Caco-2 (cell line): Measurements from ENCODE around the gene QSOX2. TPM values are rescaled to one million over a fixed set of nuclear protein-coding genes. Genes with fewer than 3 reads are reported as not detected.
A peak's percentile ranks its signal among the peaks of the same experiment; 100 is the strongest.

ENCODE experiments used
- BruUV-seq: library from RNA; stranded (reverse); fragments of 400-500 nt; replicated peaks from 2 replicates; lab custom pipeline; 2021; lab: Mats Ljungman, UMichigan
- CTCF ChIA-PET: fragments of 300-600 bp; sonication (Branson Sonifier 250); formaldehyde crosslinking; loops from one replicate; lab custom pipeline; 2022; ENCODE audit warnings: antibody characterized with exemption; lab: Charles Lee
- POLR2A ChIA-PET: fragments of 300-600 bp; sonication (Branson Sonifier 250); formaldehyde crosslinking; loops from one replicate; lab custom pipeline; 2022; ENCODE audit warnings: antibody characterized with exemption; lab: Charles Lee
- DNase-seq, 2 experiments: peaks; one replicate each; pipeline versions ENCODE4 v3.0.0 to v3.0.0-alpha.2; 2020 to 2022
- H3K27me3 ChIP-seq: replicated peaks from 2 replicates; pipeline ENCODE4 v1.6.0; 2011; ENCODE audit warnings: low read length; ENCODE audit not compliant: control insufficient read depth, insufficient read depth
- H3K36me3 ChIP-seq: 2 replicates; pipeline ENCODE4 v1.5.1; 2011; ENCODE audit warnings: low read length; ENCODE audit not compliant: control insufficient read depth, insufficient read depth
- H3K4me1 ChIP-seq: fragments of 250-450 bp; sonication (Bioruptor Pico); 2 replicates; pipeline ENCODE4 v1.5.1; 2020; ENCODE audit warnings: mild to moderate bottlenecking
- H3K4me3 ChIP-seq: 2 replicates; pipeline ENCODE4 v1.5.1; 2011; ENCODE audit warnings: low read depth, mild to moderate bottlenecking, control low read depth, low read length
- H3K9me3 ChIP-seq: fragments of 250-450 bp; sonication (Bioruptor Pico); 2 replicates; pipeline ENCODE4 v1.5.1; 2020; ENCODE audit warnings: mild to moderate bottlenecking, moderate library complexity
- H3K27ac Mint-ChIP-seq: one replicate; pipeline ENCODE4 v1.8.0; 2022; ENCODE audit warnings: mixed read lengths; ENCODE audit not compliant: unreplicated experiment
- H3K27me3 Mint-ChIP-seq: one replicate; pipeline ENCODE4 v1.8.0; 2022; ENCODE audit warnings: mixed read lengths; ENCODE audit not compliant: insufficient read depth, unreplicated experiment
- H3K36me3 Mint-ChIP-seq: one replicate; pipeline ENCODE4 v1.8.0; 2022; ENCODE audit warnings: mild to moderate bottlenecking, mixed read lengths; ENCODE audit not compliant: insufficient read depth, unreplicated experiment
- H3K4me1 Mint-ChIP-seq: one replicate; pipeline ENCODE4 v1.8.0; 2022; ENCODE audit warnings: low read depth, mixed read lengths; ENCODE audit not compliant: unreplicated experiment
- H3K4me3 Mint-ChIP-seq: one replicate; pipeline ENCODE4 v1.8.0; 2022; ENCODE audit warnings: mild to moderate bottlenecking, moderate library complexity, mixed read lengths; ENCODE audit not compliant: unreplicated experiment
- H3K9me3 Mint-ChIP-seq: one replicate; pipeline ENCODE4 v1.8.0; 2022; ENCODE audit warnings: mixed read lengths; ENCODE audit not compliant: unreplicated experiment
- intact Hi-C: fragments of 100-400 bp; cut with micrococcal nuclease; formaldehyde crosslinking; loops from one replicate; pipeline ENCODE4 v1.10.0; 2022; ENCODE audit not compliant: unreplicated experiment
- total RNA-seq: library from RNA; stranded (reverse); gene quantifications from 2 replicates; pipeline ENCODE4 v1.2.3, GENCODE V29; 2022
- TF ChIP-seq, protein P1 (sequence below), 2 experiments: fragments of 200-600 bp in 1 of 2; IDR thresholded peaks; 1 replicate in 1 of 2; 2 replicates in 1 of 2; pipeline versions ENCODE4 v1.5.1 to v1.8.0; 2011 to 2022; ENCODE audit warnings: antibody characterized with exemption in 1 of 2, control low read depth in 1 of 2, inconsistent platforms in 1 of 2, low read depth in 1 of 2, low read length in 1 of 2, mild to moderate bottlenecking in 1 of 2, moderate library complexity in 1 of 2; ENCODE audit not compliant: insufficient read depth in 1 of 2, severe bottlenecking in 1 of 2, unreplicated experiment in 1 of 2

QSOX2 gene
- total RNA-seq, 1 experiment from 2014 or later, result 29.6 TPM

DNA sequence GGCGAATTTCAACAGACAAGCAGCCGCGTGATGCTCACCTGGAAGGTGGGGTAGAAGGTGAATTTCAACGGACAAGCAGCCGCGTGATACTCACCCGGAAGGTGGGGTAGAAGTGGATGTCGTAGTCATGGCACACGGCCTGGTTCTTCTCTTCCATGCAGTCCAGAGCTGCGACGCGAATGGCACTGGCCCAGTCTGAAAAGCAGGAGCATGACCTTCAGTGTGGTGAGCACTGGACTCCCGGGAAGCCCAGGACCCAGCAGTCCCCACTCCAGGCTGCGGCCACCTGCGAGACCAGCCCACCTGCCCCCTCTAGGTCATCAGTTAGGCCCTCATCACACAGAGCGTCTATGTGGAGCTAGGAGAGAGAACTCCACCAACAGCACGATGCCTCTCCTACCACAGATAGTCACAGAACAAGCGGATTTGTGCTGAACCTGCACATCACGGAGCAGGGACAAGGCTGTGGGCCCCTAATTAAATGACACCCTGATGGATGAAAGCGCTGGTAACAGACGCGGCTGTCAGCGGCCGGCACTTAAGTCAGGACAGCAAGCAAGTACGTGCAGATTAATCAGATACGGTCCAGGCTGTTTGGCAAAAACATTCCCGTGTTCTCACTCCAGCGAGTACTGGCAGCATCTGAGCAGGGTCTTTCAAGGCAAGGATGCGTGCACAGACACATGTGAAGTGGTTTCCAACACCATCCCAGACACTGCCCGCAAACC lies 18.8 kb downstream of the QSOX2 start:
- BruUV-seq, result no TSS peak
- Mint-ChIP-seq H3K4me1 (no peaks in the 10 kb centered on the region), H3K27ac (no peak overlapping the region), H3K9me3 (no peaks in the 10 kb centered on the region), H3K4me3 (no peak overlapping the region), H3K36me3 (peaks cover 36% of the 10 kb centered on the region), H3K27me3 (no peaks in the 10 kb centered on the region)
- H3K36me3 ChIP-seq, result peaks cover 8% of the 10 kb centered on the region
- H3K27me3 ChIP-seq, result no peaks in the 10 kb centered on the region
- intact Hi-C loops, result loop anchor here (1.0 to 10.0 kb wide), 3 partner anchors 52 to 94 kb away; no protein-coding TSS in a partner anchor
- H3K9me3 ChIP-seq, result no peaks in the 10 kb centered on the region
- DNase-seq, result no peak
- ChIA-PET CTCF (no interaction called here), POLR2A (no interaction called here)
- TF ChIP-seq, protein P1, sequence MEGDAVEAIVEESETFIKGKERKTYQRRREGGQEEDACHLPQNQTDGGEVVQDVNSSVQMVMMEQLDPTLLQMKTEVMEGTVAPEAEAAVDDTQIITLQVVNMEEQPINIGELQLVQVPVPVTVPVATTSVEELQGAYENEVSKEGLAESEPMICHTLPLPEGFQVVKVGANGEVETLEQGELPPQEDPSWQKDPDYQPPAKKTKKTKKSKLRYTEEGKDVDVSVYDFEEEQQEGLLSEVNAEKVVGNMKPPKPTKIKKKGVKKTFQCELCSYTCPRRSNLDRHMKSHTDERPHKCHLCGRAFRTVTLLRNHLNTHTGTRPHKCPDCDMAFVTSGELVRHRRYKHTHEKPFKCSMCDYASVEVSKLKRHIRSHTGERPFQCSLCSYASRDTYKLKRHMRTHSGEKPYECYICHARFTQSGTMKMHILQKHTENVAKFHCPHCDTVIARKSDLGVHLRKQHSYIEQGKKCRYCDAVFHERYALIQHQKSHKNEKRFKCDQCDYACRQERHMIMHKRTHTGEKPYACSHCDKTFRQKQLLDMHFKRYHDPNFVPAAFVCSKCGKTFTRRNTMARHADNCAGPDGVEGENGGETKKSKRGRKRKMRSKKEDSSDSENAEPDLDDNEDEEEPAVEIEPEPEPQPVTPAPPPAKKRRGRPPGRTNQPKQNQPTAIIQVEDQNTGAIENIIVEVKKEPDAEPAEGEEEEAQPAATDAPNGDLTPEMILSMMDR (IDR thresholded peaks at IDR 0.05; ENCODE audit: insufficient read depth in 1 of 2, low read depth in 1 of 2, low read length in 1 of 2, severe bottlenecking in 1 of 2, unreplicated experiment in 1 of 2), result no peak
- H3K4me1 ChIP-seq, result no peaks in the 10 kb centered on the region
- no peak overlapping the region for H3K4me3 ChIP-seq

- Histone ChIP-seq H3K4me3 (no peak overlapping the region), H3K27me3 (no peaks in the 10 kb centered on the region), H3K4me1 (no peaks in the 10 kb centered on the region), H3K9me3 (no peaks in the 10 kb centered on the region), H3K36me3 (peaks cover 8% of the 10 kb centered on the region)
- no peak overlapping the region for H3K27ac Mint-ChIP-seq
- BruUV-seq, result no TSS peak
- no peak overlapping the region for H3K4me3 Mint-ChIP-seq
- H3K36me3 Mint-ChIP-seq, result peaks cover 41% of the 10 kb centered on the region
- no peaks in the 10 kb centered on the region for H3K4me1 Mint-ChIP-seq
- TF ChIP-seq, protein P1 (IDR thresholded peaks at IDR 0.05; ENCODE audit: insufficient read depth in 1 of 2, low read depth in 1 of 2, low read length in 1 of 2, severe bottlenecking in 1 of 2, unreplicated experiment in 1 of 2), result peak; percentile 91 to 97
- no peaks in the 10 kb centered on the region for H3K27me3 Mint-ChIP-seq
- DNase-seq, result peak; percentile 81 to 85
- CTCF ChIA-PET, result no interaction called here
- no peaks in the 10 kb centered on the region for H3K9me3 Mint-ChIP-seq
- intact Hi-C loops, result loop anchor here (1.0 to 10.0 kb wide), 3 partner anchors 51 to 93 kb away; no protein-coding TSS in a partner anchor
- POLR2A ChIA-PET, result no interaction called here
Observed at GRCh38 chr9:136225748-136226679, 19.6 kb downstream of the QSOX2 start.

DNA sequence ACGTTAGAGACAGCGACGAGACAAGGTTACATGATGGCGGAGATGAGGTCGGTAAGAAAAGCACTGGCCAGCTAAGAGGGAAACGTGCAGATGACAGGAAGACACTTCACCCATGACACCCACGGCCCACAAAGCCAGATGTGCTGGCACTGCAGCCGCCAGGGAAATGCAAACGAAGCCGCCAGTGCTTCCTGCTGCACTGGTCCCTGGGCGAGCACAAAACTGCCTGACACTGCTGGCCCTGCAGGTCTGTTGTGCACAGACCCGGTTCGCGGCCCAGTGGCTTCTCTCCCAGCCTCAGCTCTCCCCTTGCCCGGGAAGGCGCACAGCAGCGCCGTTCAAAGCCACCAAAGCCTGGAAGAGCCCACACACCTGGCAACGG lies 20.3 kb downstream of the QSOX2 start:
- BruUV-seq, result no TSS peak
- H3K36me3 Mint-ChIP-seq, result peaks cover 42% of the 10 kb centered on the region
- Histone ChIP-seq H3K27me3 (no peaks in the 10 kb centered on the region), H3K4me3 (no peak overlapping the region), H3K36me3 (peaks cover 8% of the 10 kb centered on the region), H3K9me3 (no peaks in the 10 kb centered on the region), H3K4me1 (no peaks in the 10 kb centered on the region)
- H3K4me1 Mint-ChIP-seq, result no peaks in the 10 kb centered on the region
- ChIA-PET CTCF (interaction anchor here (0.6 kb wide), 1 partner anchor 58 kb away, joined by 5 read pairs; no protein-coding TSS in a partner anchor), POLR2A (no interaction called here)
- H3K27ac Mint-ChIP-seq, result no peak overlapping the region
- H3K9me3 Mint-ChIP-seq, result no peaks in the 10 kb centered on the region
- DNase-seq, result no peak
- no peaks in the 10 kb centered on the region for H3K27me3 Mint-ChIP-seq
- TF ChIP-seq, protein P1 (IDR thresholded peaks at IDR 0.05; ENCODE audit: insufficient read depth in 1 of 2, low read depth in 1 of 2, low read length in 1 of 2, severe bottlenecking in 1 of 2, unreplicated experiment in 1 of 2), result no peak
- no peak overlapping the region for H3K4me3 Mint-ChIP-seq
- intact Hi-C loops, result loop anchor here (10.0 kb wide), 1 partner anchor 51 kb away; no protein-coding TSS in a partner anchor
